Muscle of back (tissue), 11 donors: ENCODE results near the gene PPP1R17. TPM values are rescaled to one million over a fixed set of nuclear protein-coding genes. Genes with fewer than 3 reads are reported as not detected.

ENCODE experiments used
- DNase-seq, 3 donors: peaks; one replicate each; pipeline versions ENCODE4 v3.0.0 to v3.0.0-alpha.2; 2013
- polyA plus RNA-seq, 10 donors: library from polyadenylated mRNA; unstranded; fragments of 120-200 nt; gene quantifications; one replicate each; pipeline ENCODE4 v1.2.1, GENCODE V29; 2013; ENCODE audit not compliant: insufficient read length in 10 of 10

PPP1R17 gene
- polyA plus RNA-seq, 10 donors = not detected

GRCh38 chr7:31699050-31699449, 12.0 kb downstream of the PPP1R17 start:
- no peak for DNase-seq

DNA sequence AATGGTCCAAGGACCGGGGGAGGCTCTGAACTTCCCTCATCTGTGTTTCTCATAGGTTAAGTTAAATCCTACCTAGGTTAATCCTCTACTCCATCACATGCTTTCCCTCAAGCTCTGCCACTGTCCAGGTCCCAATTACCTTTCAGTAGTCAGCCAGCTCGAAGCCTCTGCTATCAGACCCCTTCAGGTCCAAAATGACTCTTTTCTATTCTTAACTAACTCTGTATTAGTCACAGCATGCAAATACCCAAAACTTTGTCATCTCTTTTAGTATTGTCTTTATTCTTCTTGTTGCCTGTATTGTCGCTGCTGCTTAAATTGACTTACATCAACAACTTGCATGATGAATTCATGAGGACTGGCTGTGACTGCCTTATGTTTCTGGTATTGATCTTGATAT, 15.3 kb downstream of the PPP1R17 start:
- no peak for DNase-seq

DNA sequence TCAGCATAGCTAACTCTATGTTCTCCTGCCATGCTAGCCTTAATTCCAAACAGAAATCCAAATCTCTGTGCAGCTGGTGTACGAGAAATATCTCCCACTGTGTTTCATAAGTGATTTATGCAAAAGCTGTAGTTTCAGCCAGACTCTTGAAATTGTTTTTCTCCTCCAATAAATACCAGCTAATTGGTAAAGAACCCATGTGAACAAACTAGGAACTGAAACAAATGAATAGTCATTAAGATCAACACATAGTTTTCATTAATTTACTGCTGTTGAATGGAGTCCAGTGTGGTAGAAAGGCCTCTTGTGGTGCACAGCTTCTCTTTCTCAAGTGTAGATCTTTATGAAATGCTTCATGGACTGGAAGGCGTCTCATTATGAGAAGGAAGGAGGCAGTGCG, 18.4 kb downstream of the PPP1R17 start:
- no peak for DNase-seq

- DNase-seq = no peak
These were observed 20.1 kb downstream of the PPP1R17 start for GRCh38 chr7:31707089-31707488.

DNA sequence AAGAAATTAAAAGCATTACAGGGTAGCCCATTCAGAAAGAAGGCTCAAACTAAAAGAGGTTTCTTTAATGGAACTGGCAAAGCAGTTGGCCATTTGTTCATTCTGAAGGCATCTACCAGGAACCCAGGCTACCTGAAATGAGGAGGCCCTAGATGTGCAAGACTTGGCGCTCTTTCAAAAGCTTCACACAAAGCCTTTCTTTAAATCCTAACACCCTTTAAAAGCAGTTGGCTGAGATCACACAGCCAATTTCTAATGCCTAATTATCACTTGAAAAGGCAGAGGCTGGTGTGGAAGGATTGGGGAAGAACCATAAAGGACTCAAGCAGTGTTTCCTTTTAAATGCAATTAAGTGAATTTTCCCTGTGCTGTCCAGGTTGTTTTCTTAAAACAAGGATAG, 23.2 kb downstream of the PPP1R17 start:
- no peak for DNase-seq

GRCh38 chr7:31716355-31716754, 29.3 kb downstream of the PPP1R17 start:
- no peak for DNase-seq

DNA sequence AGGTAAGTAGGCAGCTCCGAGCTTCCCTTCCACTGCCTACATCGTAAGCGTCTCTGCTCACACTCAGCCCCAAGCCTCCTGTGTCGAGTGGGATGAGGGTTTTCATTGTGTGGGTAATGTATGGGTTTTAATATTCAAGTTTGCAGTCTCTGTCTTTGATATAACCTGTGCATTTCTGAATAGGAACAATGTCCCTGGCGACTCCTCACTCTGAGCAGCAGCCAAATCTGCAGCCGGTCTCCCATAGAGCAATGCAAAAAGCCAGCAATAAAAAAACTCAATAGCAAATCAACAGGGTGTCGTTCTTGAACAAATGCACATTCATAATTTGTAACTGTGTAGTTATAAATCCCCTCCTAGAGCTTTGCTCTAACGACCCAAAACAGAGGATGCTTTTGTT, 33.4 kb downstream of the PPP1R17 start:
- DNase-seq = no peak

DNA sequence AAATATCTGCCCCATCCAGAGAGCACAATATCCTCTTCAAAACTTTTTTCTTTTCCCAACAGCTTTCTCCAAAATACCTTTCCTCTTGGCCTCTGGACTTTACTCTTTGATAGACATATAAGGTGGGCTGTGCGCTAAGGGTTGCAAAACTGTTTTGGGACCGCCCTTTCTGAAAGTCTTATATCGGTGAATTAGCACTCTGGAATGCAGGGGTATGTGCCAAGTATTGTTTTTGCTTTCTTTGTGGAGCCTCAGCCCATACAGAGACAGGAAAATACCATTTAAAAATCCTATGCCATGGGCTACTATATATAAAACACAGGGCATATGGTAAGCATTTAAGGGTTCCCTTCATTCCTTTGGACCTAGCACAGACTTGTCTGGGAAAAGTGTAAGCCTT, 37.7 kb downstream of the PPP1R17 start:
- no peak for DNase-seq

DNA sequence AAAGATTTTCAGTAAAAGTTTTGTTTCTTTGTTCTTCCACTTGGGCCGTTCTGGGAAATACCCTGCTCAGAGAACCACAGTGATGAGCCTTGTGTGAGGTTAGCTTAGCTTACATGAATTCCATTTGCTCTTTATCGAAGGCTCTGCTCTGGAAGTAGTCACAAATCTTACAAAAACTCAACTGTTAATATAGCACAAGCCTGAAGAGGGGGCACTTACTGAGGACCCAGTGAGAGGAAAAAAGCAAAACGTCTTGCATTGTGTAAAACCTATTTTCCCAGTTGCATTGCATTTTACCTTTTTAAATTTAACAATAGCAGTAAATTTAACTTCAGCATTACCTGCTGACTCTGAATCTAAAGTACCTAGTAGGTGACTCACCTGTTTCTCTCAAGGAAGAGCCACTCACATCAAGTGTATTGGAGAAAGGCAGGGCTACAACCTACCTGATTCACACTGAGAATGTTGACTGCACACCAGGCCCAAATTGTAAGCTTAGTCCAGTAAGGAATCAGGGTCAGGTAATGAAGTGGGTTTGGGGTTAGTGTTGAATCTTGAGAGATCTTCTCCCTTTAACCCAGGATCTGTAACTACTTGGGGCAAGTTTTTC, 42.3 kb downstream of the PPP1R17 start:
- no peak for DNase-seq

DNA sequence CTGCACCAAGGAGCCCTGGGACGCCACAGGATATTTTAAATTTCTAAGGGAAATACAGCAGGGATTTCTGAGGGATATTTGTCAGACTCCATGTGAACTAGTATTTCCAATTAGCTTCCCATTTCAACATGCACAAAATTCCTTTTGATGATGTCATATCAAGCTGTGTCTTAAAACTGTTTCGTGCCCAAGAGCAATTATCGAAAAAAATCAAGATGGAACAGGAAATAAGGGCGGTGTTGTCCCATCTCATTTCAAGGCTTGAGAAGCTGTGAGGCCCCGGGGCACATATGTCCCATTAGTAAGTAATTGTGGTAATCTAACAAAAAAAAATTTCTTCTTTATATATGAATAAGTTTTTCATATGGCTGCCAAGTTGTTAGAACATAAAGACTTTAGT, 47.4 kb downstream of the PPP1R17 start:
- DNase-seq = no peak

DNA sequence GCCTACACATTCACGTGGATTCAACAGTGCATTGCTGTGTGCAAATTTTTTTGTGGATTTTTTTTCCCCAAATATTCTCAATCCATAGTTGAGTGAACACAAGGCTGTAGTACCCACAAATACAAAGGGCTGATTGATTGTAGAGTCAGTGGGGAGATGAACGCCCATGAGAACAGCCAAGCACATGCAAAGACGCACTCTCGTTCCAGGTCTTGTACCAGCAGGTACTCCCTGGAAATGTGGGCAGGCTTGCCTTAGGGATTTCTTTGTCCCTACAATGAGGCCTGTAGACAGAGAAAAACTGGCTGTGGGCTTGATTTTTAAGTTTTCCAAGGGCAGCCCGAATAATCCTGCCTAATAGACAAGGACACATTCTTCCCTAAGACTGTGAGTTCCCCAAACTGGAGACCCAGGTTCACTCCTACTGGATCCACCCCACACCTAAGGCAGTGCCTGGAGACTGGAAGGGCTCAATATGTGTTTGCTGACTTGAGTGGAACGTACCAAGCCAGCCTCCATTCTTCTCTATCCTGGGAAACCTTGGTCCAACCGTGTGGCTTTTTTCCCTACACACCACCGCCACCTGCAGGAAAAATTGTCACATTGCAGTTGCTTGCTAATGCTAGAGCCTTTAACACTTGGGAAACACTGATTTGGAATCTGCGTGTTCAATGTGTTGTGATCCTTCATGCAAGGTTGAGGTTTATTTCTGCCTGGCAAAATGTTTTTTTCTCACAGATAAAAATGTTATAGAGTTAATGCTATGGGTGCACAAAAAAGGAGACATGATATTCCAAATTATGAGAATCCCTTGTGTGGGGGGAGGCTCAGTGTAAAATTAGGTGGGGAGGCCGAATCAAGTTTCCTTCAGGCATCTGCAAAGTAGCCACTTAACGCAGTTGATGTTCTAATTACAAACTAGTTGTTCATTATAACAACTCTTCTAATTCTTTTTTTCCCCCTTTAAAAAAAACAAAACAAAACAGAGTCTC, 49.3 kb downstream of the PPP1R17 start:
- peak; percentile 54 to 80 (median 64) for DNase-seq

DNA sequence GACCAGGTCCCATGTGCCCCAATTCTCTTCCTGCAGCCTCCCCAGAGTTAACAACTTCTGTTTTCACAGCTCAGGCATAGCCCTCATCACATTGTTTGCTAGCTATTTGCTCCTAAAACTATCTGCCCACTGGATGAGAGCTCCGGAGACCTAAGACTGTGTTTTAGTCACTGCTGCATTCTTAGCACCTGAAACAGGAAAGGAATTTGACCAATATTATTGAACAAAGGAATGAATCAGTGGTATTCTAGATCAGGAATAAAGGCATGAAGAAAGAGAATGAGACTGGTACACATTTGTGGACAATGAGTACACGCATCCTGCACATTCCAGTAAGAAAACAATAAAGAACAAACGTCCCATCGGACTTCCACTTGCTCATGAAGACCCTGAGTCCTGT, 54.8 kb downstream of the PPP1R17 start:
- DNase-seq = no peak

DNA sequence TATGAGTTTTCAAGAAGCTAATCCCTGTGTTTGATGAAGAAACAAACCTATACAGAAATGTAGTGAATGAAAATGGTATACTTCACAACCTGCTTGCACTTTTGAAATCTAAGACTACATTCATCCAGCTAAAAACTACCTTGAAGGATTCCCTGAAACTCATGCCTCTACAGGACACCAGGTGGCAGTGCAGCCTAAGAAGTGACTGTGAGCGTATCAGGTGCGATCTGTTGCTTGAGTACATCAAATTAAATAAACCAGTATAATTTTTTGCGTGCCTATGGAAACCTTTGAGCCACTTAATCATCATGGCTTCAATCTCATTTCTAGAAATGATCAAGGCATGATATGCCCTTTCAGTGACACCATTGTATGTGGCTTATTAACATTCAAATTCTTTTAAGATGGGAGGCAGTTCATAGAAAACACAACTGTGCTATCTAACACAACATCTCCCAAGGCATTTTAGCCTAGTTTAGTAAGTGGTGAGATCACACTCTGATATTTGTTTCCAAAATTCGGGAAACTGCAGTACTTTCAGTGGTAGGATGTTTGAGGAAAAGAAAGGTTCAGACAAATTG, 57.4 kb downstream of the PPP1R17 start:
- peak; percentile 58 to 75 (median 59) for DNase-seq

GRCh38 chr7:31747553-31747952, 60.5 kb downstream of the PPP1R17 start:
- no peak for DNase-seq

DNA sequence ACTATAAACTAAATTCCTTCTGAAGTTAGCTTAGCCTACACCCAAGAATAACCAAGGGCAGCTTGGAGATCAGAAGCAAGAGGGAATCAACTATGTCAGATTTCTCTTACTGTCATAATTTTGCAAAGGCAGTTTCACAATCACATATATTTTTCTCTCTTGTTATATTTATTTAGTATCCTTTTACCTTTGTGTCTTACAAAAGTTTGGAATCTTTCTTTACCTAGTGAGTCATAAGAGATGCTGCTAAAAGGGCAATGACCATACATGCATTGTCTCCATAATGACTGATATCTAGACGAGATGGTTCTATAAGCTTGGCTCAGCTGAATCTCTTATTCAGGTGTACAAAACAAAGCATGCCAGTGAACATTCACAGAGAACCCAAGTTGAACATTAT, 61.1 kb downstream of the PPP1R17 start:
- no peak for DNase-seq

- DNase-seq = no peak
These were observed 64.7 kb downstream of the PPP1R17 start for GRCh38 chr7:31751726-31752125.

Other genes starting within 250 kb of the PPP1R17 start
- 1 to 10 TPM in 4 of 10 donors, under 1 TPM in 6; 0.42 to 1.6 (median 0.85) TPM for gene ITPRID1, start 173.1 kb upstream of the PPP1R17 start, polyA plus RNA-seq